ENCODE data around the gene AIMP1. TPM values are rescaled to one million over a fixed set of nuclear protein-coding genes. Genes with fewer than 3 reads are reported as not detected.

The AIMP1 gene
- total RNA-seq, 1 experiment from 2014 or later: 52.5 TPM

- TF ChIP-seq, protein P1, sequence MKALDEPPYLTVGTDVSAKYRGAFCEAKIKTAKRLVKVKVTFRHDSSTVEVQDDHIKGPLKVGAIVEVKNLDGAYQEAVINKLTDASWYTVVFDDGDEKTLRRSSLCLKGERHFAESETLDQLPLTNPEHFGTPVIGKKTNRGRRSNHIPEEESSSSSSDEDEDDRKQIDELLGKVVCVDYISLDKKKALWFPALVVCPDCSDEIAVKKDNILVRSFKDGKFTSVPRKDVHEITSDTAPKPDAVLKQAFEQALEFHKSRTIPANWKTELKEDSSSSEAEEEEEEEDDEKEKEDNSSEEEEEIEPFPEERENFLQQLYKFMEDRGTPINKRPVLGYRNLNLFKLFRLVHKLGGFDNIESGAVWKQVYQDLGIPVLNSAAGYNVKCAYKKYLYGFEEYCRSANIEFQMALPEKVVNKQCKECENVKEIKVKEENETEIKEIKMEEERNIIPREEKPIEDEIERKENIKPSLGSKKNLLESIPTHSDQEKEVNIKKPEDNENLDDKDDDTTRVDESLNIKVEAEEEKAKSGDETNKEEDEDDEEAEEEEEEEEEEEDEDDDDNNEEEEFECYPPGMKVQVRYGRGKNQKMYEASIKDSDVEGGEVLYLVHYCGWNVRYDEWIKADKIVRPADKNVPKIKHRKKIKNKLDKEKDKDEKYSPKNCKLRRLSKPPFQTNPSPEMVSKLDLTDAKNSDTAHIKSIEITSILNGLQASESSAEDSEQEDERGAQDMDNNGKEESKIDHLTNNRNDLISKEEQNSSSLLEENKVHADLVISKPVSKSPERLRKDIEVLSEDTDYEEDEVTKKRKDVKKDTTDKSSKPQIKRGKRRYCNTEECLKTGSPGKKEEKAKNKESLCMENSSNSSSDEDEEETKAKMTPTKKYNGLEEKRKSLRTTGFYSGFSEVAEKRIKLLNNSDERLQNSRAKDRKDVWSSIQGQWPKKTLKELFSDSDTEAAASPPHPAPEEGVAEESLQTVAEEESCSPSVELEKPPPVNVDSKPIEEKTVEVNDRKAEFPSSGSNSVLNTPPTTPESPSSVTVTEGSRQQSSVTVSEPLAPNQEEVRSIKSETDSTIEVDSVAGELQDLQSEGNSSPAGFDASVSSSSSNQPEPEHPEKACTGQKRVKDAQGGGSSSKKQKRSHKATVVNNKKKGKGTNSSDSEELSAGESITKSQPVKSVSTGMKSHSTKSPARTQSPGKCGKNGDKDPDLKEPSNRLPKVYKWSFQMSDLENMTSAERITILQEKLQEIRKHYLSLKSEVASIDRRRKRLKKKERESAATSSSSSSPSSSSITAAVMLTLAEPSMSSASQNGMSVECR (CRISPR knock-in tag; IDR thresholded peaks at IDR 0.05; ENCODE audit: borderline replicate concordance): no peak
- TF ChIP-seq TEAD1 (CRISPR knock-in tag; IDR thresholded peaks at IDR 0.05): no peak
- TF ChIP-seq MAX (CRISPR knock-in tag; IDR thresholded peaks at IDR 0.05): no peak
- no peak for TF ChIP-seq EMX1 (CRISPR knock-in tag; IDR thresholded peaks at IDR 0.05)
Observed at GRCh38 chr4:106337916-106338315, 21.6 kb downstream of the AIMP1 start (continued).

DNA sequence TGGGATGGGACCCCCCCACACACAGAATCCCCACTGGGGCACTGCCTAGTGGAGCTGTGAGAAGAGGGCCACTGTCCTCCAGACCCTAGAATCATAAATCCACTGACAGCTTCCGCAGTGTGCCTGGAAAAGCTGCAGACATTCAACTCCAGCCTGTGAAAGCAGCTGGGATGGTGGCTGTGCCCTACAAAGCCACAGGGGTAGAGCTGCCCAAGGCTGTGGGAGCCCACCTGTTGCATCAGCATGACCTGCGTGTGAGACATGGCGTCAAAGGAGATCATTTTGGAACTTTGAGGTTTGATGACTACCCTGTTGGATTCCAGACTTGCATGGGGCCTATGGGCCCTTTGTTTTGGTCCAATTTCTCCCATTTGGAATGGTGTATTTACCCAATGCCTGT is 22.3 kb downstream of the AIMP1 start:
- Mint-ChIP-seq H3K27me3 (ENCODE audit: low read depth) (no peaks in the 10 kb centered on the region), H3K4me1 (no peaks in the 10 kb centered on the region), H3K36me3 (peaks cover 54% of the 10 kb centered on the region), H3K27ac (no peak overlapping the region), H3K4me3 (no peak overlapping the region), H3K9me3 (peaks cover 16% of the 10 kb centered on the region)
- POLR2A ChIA-PET: no interaction called here
- no peak for TF ChIP-seq E2F1 (CRISPR knock-in tag; IDR thresholded peaks at IDR 0.05)
- no peak for TF ChIP-seq MAX (CRISPR knock-in tag; IDR thresholded peaks at IDR 0.05)
- TF ChIP-seq, protein P2, sequence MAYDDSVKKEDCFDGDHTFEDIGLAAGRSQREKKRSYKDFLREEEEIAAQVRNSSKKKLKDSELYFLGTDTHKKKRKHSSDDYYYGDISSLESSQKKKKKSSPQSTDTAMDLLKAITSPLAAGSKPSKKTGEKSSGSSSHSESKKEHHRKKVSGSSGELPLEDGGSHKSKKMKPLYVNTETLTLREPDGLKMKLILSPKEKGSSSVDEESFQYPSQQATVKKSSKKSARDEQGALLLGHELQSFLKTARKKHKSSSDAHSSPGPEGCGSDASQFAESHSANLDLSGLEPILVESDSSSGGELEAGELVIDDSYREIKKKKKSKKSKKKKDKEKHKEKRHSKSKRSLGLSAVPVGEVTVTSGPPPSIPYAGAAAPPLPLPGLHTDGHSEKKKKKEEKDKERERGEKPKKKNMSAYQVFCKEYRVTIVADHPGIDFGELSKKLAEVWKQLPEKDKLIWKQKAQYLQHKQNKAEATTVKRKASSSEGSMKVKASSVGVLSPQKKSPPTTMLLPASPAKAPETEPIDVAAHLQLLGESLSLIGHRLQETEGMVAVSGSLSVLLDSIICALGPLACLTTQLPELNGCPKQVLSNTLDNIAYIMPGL (CRISPR knock-in tag; IDR thresholded peaks at IDR 0.05): no peak
- TF ChIP-seq JUN (CRISPR knock-in tag; IDR thresholded peaks at IDR 0.05): no peak
- no peak for TF ChIP-seq HMGA2 (CRISPR knock-in tag; IDR thresholded peaks at IDR 0.05)
- TF ChIP-seq, protein P3, sequence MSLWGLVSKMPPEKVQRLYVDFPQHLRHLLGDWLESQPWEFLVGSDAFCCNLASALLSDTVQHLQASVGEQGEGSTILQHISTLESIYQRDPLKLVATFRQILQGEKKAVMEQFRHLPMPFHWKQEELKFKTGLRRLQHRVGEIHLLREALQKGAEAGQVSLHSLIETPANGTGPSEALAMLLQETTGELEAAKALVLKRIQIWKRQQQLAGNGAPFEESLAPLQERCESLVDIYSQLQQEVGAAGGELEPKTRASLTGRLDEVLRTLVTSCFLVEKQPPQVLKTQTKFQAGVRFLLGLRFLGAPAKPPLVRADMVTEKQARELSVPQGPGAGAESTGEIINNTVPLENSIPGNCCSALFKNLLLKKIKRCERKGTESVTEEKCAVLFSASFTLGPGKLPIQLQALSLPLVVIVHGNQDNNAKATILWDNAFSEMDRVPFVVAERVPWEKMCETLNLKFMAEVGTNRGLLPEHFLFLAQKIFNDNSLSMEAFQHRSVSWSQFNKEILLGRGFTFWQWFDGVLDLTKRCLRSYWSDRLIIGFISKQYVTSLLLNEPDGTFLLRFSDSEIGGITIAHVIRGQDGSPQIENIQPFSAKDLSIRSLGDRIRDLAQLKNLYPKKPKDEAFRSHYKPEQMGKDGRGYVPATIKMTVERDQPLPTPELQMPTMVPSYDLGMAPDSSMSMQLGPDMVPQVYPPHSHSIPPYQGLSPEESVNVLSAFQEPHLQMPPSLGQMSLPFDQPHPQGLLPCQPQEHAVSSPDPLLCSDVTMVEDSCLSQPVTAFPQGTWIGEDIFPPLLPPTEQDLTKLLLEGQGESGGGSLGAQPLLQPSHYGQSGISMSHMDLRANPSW (CRISPR knock-in tag; conservative IDR thresholded peaks at IDR 0.05; ENCODE audit: low read depth): no peak
- no peak for TF ChIP-seq ZNF232 (CRISPR knock-in tag; IDR thresholded peaks at IDR 0.05)
- TF ChIP-seq, protein P4, sequence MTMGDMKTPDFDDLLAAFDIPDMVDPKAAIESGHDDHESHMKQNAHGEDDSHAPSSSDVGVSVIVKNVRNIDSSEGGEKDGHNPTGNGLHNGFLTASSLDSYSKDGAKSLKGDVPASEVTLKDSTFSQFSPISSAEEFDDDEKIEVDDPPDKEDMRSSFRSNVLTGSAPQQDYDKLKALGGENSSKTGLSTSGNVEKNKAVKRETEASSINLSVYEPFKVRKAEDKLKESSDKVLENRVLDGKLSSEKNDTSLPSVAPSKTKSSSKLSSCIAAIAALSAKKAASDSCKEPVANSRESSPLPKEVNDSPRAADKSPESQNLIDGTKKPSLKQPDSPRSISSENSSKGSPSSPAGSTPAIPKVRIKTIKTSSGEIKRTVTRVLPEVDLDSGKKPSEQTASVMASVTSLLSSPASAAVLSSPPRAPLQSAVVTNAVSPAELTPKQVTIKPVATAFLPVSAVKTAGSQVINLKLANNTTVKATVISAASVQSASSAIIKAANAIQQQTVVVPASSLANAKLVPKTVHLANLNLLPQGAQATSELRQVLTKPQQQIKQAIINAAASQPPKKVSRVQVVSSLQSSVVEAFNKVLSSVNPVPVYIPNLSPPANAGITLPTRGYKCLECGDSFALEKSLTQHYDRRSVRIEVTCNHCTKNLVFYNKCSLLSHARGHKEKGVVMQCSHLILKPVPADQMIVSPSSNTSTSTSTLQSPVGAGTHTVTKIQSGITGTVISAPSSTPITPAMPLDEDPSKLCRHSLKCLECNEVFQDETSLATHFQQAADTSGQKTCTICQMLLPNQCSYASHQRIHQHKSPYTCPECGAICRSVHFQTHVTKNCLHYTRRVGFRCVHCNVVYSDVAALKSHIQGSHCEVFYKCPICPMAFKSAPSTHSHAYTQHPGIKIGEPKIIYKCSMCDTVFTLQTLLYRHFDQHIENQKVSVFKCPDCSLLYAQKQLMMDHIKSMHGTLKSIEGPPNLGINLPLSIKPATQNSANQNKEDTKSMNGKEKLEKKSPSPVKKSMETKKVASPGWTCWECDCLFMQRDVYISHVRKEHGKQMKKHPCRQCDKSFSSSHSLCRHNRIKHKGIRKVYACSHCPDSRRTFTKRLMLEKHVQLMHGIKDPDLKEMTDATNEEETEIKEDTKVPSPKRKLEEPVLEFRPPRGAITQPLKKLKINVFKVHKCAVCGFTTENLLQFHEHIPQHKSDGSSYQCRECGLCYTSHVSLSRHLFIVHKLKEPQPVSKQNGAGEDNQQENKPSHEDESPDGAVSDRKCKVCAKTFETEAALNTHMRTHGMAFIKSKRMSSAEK (CRISPR knock-in tag; IDR thresholded peaks at IDR 0.05; ENCODE audit: borderline replicate concordance): no peak
- DNase-seq (ENCODE audit: low spot score): no peak
- no peak for ATAC-seq
- CTCF ChIA-PET: no interaction called here
